PC-3 (cell line): Measurements from ENCODE around the gene CCL21. TPM values are rescaled to one million over a fixed set of nuclear protein-coding genes. Genes with fewer than 3 reads are reported as not detected.
"Not testable (repeated sequence)": the region's sequence is repeated elsewhere in the genome, so short reads cannot be mapped to it uniquely, and the experiment has no call there.

Source experiments
- ATAC-seq: fragments of 200-7000 bp; cut with Tn5 transposase; 2 replicates; pipeline ENCODE4 v1.9.1; 2020; ENCODE audit warnings: mild to moderate bottlenecking, moderate library complexity
- BruUV-seq: library from RNA; stranded (reverse); fragments of 400-500 nt; replicated peaks from 2 replicates; lab custom pipeline; 2021; lab: Mats Ljungman, UMichigan
- CTCF ChIA-PET: fragments of 300-600 bp; sonication (Branson Sonifier 250); formaldehyde crosslinking; loops from one replicate; lab custom pipeline; 2022; ENCODE audit warnings: antibody characterized with exemption; lab: Charles Lee
- POLR2A ChIA-PET: fragments of 300-600 bp; sonication (Branson Sonifier 250); formaldehyde crosslinking; loops from one replicate; lab custom pipeline; 2022; ENCODE audit warnings: antibody characterized with exemption; ENCODE audit not compliant: unreplicated experiment; lab: Charles Lee
- DNase-seq: peaks from one replicate; pipeline ENCODE4 v3.0.0-alpha.2; 2015
- H2AFZ ChIP-seq: fragments of 300-600 bp; sonication (generic); 2 replicates; pipeline ENCODE4 v1.6.0; 2016; ENCODE audit warnings: antibody characterized with exemption, low read length
- H3F3A ChIP-seq: fragments of 300-600 bp; sonication (generic); one replicate; pipeline ENCODE4 v1.6.0; 2017; ENCODE audit warnings: antibody characterized with exemption, low read length, control low read depth, mild to moderate bottlenecking; ENCODE audit not compliant: unreplicated experiment
- H3K27ac ChIP-seq: fragments of 300-600 bp; sonication (generic); 2 replicates; pipeline ENCODE4 v1.5.1; 2016; ENCODE audit warnings: mild to moderate bottlenecking, low read length
- H3K27me3 ChIP-seq: fragments of 300-600 bp; sonication (generic); 2 replicates; pipeline ENCODE4 v1.6.1; 2016; ENCODE audit warnings: low read length, mixed read lengths
- H3K36me3 ChIP-seq: fragments of 300-600 bp; sonication (generic); 2 replicates; pipeline ENCODE4 v1.6.1; 2016; ENCODE audit warnings: low read depth, mixed run types, low read length, mixed read lengths
- H3K4me1 ChIP-seq: fragments of 300-600 bp; sonication (generic); 2 replicates; pipeline ENCODE4 v1.5.1; 2016; ENCODE audit warnings: low read length; ENCODE audit not compliant: insufficient read depth
- H3K4me2 ChIP-seq: fragments of 300-600 bp; sonication (generic); 2 replicates; pipeline ENCODE4 v1.6.0; 2016; ENCODE audit warnings: low read length
- H3K4me3 ChIP-seq: fragments of 300-600 bp; sonication (generic); 2 replicates; pipeline ENCODE4 v1.5.1; 2016; ENCODE audit warnings: mild to moderate bottlenecking, low read length, mixed read lengths
- H3K79me2 ChIP-seq: fragments of 300-600 bp; sonication (generic); 2 replicates; pipeline ENCODE4 v1.6.1; 2017; ENCODE audit warnings: low read length, mixed read lengths
- H3K9ac ChIP-seq: fragments of 300-600 bp; sonication (generic); 2 replicates; pipeline ENCODE4 v1.6.0; 2016; ENCODE audit warnings: mild to moderate bottlenecking, low read length
- H3K9me2 ChIP-seq: fragments of 300-600 bp; sonication (generic); replicated peaks from 2 replicates; pipeline ENCODE4 v1.6.1; 2016; ENCODE audit warnings: mixed run types, low read length, mixed read lengths
- H3K9me3 ChIP-seq: fragments of 300-600 bp; sonication (generic); 2 replicates; pipeline ENCODE4 v1.6.1; 2016; ENCODE audit warnings: low read length, mixed read lengths
- H4K20me1 ChIP-seq: fragments of 300-600 bp; sonication (generic); 2 replicates; pipeline ENCODE4 v1.6.1; 2016; ENCODE audit warnings: low read length, mixed read lengths
- EZH2 ChIP-seq: fragments of 300-600 bp; sonication (generic); IDR thresholded peaks from one replicate; pipeline ENCODE4 v1.6.1; 2017; ENCODE audit warnings: antibody characterized with exemption, mild to moderate bottlenecking, low read length; ENCODE audit not compliant: unreplicated experiment
- EZH2phosphoT487 ChIP-seq: fragments of 300-600 bp; sonication (generic); IDR thresholded peaks from 2 replicates; pipeline ENCODE4 v1.6.1; 2018; ENCODE audit warnings: mild to moderate bottlenecking, antibody characterized with exemption, low read length, borderline replicate concordance
- intact Hi-C: fragments of 100-400 bp; cut with micrococcal nuclease; formaldehyde crosslinking; loops from 2 replicates; pipeline ENCODE4 v1.9.0; 2023
- total RNA-seq: library from RNA; depleted of rRNA; stranded (reverse); fragments of >200 nt; gene quantifications from 2 replicates; pipeline ENCODE4 v1.2.3, GENCODE V29; 2014
- TF ChIP-seq, protein P1 (sequence below): fragments of 300-600 bp; sonication (generic); conservative IDR thresholded peaks from 2 replicates; pipeline ENCODE4 v1.5.1; 2017; ENCODE audit warnings: antibody characterized with exemption, low read depth, mild to moderate bottlenecking, low read length

CCL21 gene
- total RNA-seq, 1 experiment from 2014 or later = not detected

DNA sequence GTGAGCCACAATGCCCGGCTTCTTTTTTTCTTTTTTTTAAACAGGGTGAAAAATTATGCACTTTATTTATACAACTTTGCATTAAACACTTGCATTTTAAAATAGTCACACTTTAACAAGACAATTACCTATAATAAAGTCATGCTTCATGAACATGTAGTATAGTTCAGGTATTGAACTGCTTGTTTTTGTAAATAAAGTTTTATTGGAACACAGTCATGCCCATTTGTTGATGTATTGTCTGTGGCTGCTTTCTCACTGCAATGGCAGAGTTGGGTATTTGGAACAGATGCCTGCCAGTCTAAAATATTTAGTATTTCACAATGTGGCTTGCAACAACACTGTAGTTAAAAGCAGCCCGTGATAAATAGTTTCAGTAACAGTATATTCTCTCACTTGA is 32.8 kb upstream of the CCL21 start:
- Histone ChIP-seq H3K4me2 (no peak overlapping the region), H3K4me1 (peaks cover 35% of the 10 kb centered on the region), H3K27ac (no peak overlapping the region), H3K36me3 (no peaks in the 10 kb centered on the region), H3K9ac (no peak overlapping the region), H3K79me2 (no peaks in the 10 kb centered on the region), H3K9me3 (no peaks in the 10 kb centered on the region), H3F3A (peaks cover 5% of the 10 kb centered on the region), H3K27me3 (no peaks in the 10 kb centered on the region), H3K9me2 (no peaks in the 10 kb centered on the region), H4K20me1 (no peaks in the 10 kb centered on the region), H3K4me3 (no peak overlapping the region), H2AFZ (no peak overlapping the region)
- DNase-seq (no peak), ATAC-seq (no peak)
- ChIA-PET CTCF (no interaction called here), POLR2A (no interaction called here)
- intact Hi-C loops = no loop called here
- no TSS peak for BruUV-seq
- TF ChIP-seq, protein P1, sequence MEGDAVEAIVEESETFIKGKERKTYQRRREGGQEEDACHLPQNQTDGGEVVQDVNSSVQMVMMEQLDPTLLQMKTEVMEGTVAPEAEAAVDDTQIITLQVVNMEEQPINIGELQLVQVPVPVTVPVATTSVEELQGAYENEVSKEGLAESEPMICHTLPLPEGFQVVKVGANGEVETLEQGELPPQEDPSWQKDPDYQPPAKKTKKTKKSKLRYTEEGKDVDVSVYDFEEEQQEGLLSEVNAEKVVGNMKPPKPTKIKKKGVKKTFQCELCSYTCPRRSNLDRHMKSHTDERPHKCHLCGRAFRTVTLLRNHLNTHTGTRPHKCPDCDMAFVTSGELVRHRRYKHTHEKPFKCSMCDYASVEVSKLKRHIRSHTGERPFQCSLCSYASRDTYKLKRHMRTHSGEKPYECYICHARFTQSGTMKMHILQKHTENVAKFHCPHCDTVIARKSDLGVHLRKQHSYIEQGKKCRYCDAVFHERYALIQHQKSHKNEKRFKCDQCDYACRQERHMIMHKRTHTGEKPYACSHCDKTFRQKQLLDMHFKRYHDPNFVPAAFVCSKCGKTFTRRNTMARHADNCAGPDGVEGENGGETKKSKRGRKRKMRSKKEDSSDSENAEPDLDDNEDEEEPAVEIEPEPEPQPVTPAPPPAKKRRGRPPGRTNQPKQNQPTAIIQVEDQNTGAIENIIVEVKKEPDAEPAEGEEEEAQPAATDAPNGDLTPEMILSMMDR = no peak
- TF ChIP-seq EZH2phosphoT487 = no peak
- no peak for TF ChIP-seq EZH2

DNA sequence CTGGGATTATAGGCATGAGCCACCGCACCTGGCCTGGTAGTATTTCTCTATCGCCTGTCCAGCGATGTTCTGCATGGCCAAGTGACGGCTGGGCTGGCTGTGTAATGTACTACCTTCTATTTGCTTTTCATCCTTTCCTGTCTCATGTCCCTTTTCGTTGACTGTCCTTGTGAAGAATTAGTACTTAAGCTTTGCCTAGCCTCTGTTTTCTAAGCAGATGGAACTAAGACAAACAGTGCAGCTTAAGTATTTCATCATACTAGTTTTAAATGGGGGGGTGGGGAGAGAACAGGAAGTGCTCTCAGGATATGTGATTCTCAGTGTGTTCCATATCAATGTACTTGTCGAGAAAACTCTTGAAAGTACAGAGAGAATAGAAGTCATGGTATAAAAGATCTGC is 31.7 kb upstream of the CCL21 start:
- CTCF ChIA-PET = interaction anchor here (0.6 kb wide), 1 partner anchor 238 kb away, joined by 16 read pairs; no protein-coding TSS in a partner anchor

DNA sequence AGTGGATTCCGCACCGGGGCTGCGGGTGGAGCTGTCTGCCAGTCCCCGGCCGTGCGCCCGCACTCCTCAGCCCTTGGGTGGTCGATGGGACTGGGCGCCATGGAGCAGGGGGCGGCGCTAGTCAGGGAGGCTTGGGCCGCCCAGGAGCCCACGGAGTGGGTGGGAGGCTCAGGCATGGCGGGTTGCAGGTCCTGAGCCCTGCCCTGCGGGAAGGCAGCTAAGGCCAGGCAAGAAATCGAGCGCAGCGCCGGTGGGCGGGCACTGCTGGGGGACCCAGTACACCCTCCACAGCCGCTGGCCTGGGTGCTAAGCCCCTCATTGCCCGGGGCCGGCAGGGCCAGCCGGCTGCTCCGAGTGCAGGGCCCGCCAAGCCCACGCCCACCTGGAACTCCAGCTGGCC is 30.2 kb upstream of the CCL21 start:
- ATAC-seq, H4K20me1 ChIP-seq, H3K27me3 ChIP-seq, H3K36me3 ChIP-seq, CTCF ChIA-PET, BruUV-seq, H3K9ac ChIP-seq, H3K4me2 ChIP-seq, H3K9me2 ChIP-seq, H3F3A ChIP-seq, H3K27ac ChIP-seq, H3K9me3 ChIP-seq, intact Hi-C loops, H3K4me3 ChIP-seq, DNase-seq, H3K79me2 ChIP-seq, H2AFZ ChIP-seq, POLR2A ChIA-PET: not testable (repeated sequence)
- peaks cover 14% of the 10 kb centered on the region for H3K4me1 ChIP-seq

More for the DNA sequence above, 31.7 kb upstream of the CCL21 start:
- Histone ChIP-seq H3K79me2 (no peaks in the 10 kb centered on the region), H3K9me2 (no peaks in the 10 kb centered on the region), H3K4me1 (peaks cover 28% of the 10 kb centered on the region), H2AFZ (no peak overlapping the region), H3F3A (peaks cover 5% of the 10 kb centered on the region), H3K27ac (no peak overlapping the region), H3K27me3 (peaks cover 3% of the 10 kb centered on the region; the same call in 1 of the 2 replicates), H3K4me3 (no peak overlapping the region), H3K4me2 (no peak overlapping the region), H3K9me3 (no peaks in the 10 kb centered on the region), H3K9ac (no peak overlapping the region), H3K36me3 (no peaks in the 10 kb centered on the region), H4K20me1 (no peaks in the 10 kb centered on the region)
- BruUV-seq = no TSS peak
- intact Hi-C loops = no loop called here
- DNase-seq = no peak
- POLR2A ChIA-PET = no interaction called here
- ATAC-seq = no peak
- TF ChIP-seq EZH2 (no peak), EZH2phosphoT487 (no peak)
- TF ChIP-seq, protein P1 = no peak
